OCI-LY1 (cell line): ENCODE results near the gene G6PD.

Source experiments
- CTCF ChIP-seq: fragments of 200-600 bp; sonication (generic), shearing (Covaris generic); IDR thresholded peaks from 2 replicates; pipeline ENCODE4 v1.5.1; 2017; ENCODE audit warnings: mild to moderate bottlenecking, antibody characterized with exemption, low read length, moderate library complexity, mixed read lengths
- EZH2 ChIP-seq: fragments of 200-600 bp; sonication (generic), shearing (Covaris generic); IDR thresholded peaks from 2 replicates; pipeline ENCODE4 v1.8.0; 2017; ENCODE audit warnings: borderline replicate concordance, mixed run types, mild to moderate bottlenecking, antibody characterized with exemption, low read length, moderate library complexity, mixed read lengths

- no peak for TF ChIP-seq CTCF
- TF ChIP-seq EZH2, result no peak
Observed at GRCh38 chrX:154490021-154490413, 56.6 kb downstream of the G6PD start.
